Astrocyte of the cerebellum (primary cell): ENCODE measurements around the gene SLC34A1.
"Not testable (repeated sequence)": the region's sequence is repeated elsewhere in the genome, so short reads cannot be mapped to it uniquely, and the experiment has no call there.

ENCODE experiments used
- DNase-seq: peaks from one replicate; pipeline ENCODE4 v3.0.0-alpha.2; 2011; ENCODE audit warnings: low read depth
- H3K4me3 ChIP-seq: 2 replicates; pipeline ENCODE4 v1.5.1; 2011; ENCODE audit warnings: mild to moderate bottlenecking, low read depth, low read length, moderate library complexity
- in situ Hi-C: cut with HindIII; loops from 2 replicates; pipeline ENCODE4 v1.10.0; 2017; ENCODE audit warnings: low sequenced_read_pairs
- TF ChIP-seq, protein P1 (sequence below): IDR thresholded peaks from 2 replicates; pipeline ENCODE4 v1.5.1; 2012; ENCODE audit warnings: low read length, low read depth, moderate library complexity, mild to moderate bottlenecking; ENCODE audit errors: missing control alignments

SLC34A1 gene

DNA sequence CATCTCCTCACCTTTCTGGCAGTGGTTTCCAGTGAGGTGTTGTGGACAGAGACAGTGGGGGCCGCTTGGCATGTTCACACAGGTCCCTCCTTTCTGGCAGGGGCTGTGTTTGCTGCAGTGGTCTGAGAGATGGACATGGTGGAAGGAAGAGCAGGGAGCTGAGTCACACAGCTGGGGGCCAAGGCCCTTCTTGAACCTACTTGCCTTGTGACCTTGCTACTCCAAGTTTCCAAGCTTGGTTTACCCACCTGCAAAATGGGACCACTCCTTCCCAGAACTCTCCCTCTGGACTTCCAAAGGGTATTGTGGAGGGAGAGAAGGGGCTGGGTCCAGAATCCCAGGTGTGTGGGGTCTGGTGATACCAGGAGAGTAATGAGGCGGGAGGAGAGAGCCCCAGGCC, 21.1 kb downstream of the SLC34A1 start:
- no peak for DNase-seq
- in situ Hi-C loops, result loop anchor here (5.0 kb wide), 2 partner anchors 37 to 58 kb away; no protein-coding TSS in a partner anchor
- H3K4me3 ChIP-seq, result no peak overlapping the region
- TF ChIP-seq, protein P1, sequence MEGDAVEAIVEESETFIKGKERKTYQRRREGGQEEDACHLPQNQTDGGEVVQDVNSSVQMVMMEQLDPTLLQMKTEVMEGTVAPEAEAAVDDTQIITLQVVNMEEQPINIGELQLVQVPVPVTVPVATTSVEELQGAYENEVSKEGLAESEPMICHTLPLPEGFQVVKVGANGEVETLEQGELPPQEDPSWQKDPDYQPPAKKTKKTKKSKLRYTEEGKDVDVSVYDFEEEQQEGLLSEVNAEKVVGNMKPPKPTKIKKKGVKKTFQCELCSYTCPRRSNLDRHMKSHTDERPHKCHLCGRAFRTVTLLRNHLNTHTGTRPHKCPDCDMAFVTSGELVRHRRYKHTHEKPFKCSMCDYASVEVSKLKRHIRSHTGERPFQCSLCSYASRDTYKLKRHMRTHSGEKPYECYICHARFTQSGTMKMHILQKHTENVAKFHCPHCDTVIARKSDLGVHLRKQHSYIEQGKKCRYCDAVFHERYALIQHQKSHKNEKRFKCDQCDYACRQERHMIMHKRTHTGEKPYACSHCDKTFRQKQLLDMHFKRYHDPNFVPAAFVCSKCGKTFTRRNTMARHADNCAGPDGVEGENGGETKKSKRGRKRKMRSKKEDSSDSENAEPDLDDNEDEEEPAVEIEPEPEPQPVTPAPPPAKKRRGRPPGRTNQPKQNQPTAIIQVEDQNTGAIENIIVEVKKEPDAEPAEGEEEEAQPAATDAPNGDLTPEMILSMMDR, result no peak

DNA sequence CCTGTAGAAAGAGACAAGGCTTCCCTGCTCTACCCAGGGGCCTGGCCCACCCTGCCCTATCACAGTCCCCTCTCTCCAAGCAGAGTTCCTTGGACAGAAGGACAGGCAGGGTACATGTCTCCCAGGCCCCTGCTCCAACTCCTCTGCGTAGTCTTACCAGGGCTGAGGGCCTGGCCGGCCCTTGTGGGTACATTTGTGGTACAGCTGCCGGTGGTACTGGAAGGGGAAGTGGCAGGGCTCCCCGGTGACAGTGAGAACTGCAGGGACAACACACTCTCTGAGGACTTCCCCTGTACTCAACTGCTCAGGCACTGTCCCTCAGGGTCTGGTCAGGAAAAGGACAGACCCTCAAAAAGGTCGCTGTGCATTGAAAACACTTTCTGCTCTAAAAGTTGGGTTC, 21.6 kb downstream of the SLC34A1 start:
- in situ Hi-C loops, result loop anchor here (5.0 kb wide), 2 partner anchors 36 to 59 kb away; no protein-coding TSS in a partner anchor
- DNase-seq, result no peak
- no peak overlapping the region for H3K4me3 ChIP-seq
- TF ChIP-seq, protein P1, result no peak

DNA sequence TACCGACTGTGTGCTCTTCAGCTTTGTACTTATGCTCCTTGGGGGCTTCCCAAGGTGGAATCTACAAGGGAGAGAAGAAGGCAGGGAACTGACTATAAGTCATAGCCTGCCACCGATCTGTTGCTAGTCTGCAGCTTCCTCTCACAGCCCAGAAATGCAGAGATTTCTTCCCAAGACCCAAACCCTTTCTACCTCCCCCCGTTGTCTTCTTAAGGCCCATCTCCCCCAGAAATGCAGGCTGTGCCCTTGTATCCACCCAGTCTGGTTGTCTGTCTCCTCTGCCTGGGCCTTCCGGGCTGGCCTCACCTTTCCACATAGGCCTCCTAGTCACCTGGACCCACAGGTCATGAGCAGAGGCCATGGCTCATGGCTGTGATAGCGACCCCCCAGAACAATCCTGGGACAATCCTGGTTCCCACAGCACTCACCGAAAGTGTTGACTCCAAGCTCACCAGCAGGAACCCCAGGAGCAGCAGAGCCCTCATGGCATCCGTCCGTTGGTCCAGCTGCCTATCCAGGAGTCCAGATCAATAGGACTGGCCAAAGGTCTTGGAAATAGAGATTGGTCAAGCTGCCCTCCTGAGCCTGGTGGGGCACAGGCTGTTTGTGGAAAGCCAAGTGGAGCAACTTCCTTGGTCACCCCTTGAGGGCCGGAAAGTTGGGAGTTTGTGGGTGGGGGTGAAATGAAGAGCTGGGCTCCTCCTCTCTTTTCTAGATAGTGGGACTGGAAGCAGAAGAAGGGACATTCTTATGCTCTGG, 25.0 kb downstream of the SLC34A1 start, which contains the start of gene F12:
TSS of gene F12 (minus strand) at position 522 of the 759 bp plus-strand sequence. CDS start at position 485, 37 bp downstream.
- DNase-seq, result no peak
- in situ Hi-C loops, result loop anchor here (5.0 kb wide), 2 partner anchors 33 to 62 kb away; no protein-coding TSS in a partner anchor
- TF ChIP-seq, protein P1, result no peak
- no peak within 1 kb of the TSS for H3K4me3 ChIP-seq

DNA sequence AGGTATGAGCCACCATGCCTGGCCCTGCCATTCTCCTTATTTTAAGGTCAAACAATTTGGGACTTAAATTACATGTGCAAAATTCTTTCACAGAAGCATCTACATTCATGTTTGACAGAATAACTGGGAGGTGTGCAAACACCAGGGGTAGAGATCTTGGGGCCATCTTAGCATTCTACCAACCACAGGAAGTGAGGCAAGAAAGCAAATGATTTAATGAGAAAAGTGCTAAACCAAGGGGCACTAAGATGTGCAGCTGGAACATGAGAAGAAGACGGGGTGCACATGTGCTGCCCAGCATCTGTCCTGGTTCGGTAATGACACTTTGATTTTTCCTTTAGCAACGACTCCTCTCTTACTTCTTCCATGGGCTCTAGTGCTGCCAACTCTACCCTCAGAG, 26.3 kb downstream of the SLC34A1 start:
- H3K4me3 ChIP-seq, result no peak overlapping the region
- in situ Hi-C loops, result no loop called here
- TF ChIP-seq, protein P1, result no peak

DNA sequence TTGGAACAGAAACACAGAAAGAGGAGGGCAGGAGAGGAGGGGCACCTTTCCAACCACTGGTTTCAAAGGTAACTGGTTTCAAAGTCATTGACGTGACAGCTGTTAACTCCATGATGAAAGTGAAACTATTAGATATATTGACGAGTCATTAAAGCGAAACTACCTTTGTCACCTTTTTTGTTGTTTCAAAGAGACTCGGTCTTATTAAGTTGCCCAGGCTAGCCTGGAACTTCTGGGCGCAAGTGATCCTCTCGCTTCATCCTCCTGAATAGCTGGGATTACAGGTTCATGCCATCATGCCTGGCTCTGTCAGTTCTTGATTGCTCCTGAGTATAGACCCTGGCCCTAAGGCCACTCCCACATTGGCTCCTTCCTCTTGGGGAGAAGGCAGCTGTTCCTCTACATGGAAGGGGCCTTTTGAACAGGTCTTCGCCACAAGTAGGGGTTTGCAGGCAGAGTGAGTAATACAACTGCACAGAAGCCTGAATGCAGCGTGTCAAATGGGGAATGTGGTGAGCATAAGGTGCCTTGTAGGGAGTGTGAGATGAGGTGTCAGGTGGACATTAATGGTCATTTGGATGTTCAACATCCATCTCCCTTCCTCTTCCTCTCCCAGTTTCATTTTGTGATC, 28.5 kb downstream of the SLC34A1 start:
- TF ChIP-seq, protein P1, result no peak
- in situ Hi-C loops, result no loop called here
- DNase-seq, result no peak
- no peak overlapping the region for H3K4me3 ChIP-seq

More for the DNA sequence above, 26.3 kb downstream of the SLC34A1 start:
- no peak for DNase-seq

DNA sequence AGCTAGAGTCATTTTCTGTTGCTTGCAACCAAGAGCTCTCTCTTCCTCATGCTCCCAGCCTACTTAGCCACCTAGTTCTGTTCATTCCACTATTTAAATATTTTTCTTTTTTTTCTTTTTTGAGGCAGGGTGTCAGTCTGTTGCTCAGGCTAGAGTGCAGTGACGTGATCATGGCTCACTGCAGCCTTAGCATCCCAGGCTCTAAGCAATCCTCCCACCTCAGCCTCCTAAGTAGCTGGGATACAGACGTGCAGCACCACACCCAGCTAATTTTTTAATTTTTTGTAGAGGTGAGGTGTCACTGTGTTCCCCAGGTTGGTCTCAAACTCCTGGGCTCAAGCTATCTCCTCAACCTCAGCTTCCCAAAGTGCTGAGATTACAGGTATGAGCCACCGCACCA, 30.2 kb downstream of the SLC34A1 start:
- in situ Hi-C loops, result no loop called here
- no peak for DNase-seq
- TF ChIP-seq, protein P1, result no peak
- no peak overlapping the region for H3K4me3 ChIP-seq

DNA sequence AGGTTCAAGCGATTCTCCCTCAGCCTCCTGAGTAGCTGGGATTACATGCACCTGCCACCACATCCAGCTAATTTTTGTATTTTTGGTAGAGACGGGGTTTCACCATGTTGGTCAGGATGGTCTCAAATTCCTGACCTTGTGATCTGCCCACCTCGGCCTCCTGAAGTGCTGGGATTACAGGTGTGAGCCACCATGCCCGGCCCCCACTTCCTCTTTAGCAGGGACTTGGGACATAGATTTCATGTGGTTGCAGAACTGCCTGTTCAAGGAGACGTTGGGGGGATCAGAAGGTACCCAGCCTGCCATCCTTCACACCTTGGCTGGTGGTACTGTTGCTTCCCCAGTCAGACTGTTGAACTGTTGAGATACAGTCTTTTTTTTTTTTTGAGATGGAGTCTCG, 32.8 kb downstream of the SLC34A1 start:
- H3K4me3 ChIP-seq, DNase-seq, in situ Hi-C loops: not testable (repeated sequence)
